HG03066 (cell line): ENCODE results near the gene COA5.
"Not testable (repeated sequence)": the region's sequence is repeated elsewhere in the genome, so short reads cannot be mapped to it uniquely, and the experiment has no call there.

Source experiments
- ATAC-seq: cut with Tn5 transposase; IDR thresholded peaks from one replicate; pipeline ENCODE4 v1.9.1; 2021; ENCODE audit warnings: low read depth; ENCODE audit not compliant: unreplicated experiment

Gene COA5

GRCh38 chr2:98607104-98607503, 1.2 kb downstream of the COA5 start:
- ATAC-seq, result no peak

DNA sequence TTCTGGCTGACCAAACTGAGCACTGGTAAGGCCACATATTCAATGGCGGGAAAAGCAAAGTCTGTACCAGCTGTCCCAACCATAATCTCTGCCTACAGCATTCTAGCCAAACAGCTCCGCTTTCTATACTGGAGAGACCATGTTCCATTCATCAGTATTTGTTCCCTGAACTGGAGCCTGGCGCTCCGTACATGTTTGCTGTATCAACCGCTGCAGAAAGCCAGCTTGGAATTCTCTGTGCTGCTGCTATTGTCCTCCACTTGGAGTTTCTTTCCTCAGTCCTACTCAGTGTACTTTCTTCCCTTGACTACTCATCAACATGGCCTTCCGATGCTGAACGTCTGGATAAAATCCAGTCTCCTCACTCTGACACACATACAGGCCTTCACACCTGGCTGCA, 1.9 kb downstream of the COA5 start:
- ATAC-seq, result no peak

DNA sequence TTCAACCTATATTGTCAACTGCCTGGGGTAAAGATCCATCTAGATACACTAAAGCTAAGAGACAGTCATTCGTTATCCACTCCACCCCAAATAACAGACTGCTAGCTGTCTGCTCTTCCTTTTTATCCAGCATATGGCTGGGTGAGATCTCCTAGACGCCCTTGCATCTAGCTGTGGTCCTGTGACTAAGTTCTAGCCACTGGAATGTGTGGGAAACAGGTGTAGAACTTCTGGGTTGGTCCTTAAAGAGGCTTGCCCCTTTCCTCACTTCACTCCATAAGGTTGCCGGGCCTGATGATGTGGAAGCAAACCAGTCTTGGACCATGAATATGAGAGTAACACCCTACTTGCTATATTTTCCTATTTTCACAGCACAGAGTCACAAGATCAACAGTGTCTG, 3.2 kb downstream of the COA5 start:
- ATAC-seq, result no peak

- no peak for ATAC-seq
Observed at GRCh38 chr2:98604547-98604946, 3.8 kb downstream of the COA5 start.

DNA sequence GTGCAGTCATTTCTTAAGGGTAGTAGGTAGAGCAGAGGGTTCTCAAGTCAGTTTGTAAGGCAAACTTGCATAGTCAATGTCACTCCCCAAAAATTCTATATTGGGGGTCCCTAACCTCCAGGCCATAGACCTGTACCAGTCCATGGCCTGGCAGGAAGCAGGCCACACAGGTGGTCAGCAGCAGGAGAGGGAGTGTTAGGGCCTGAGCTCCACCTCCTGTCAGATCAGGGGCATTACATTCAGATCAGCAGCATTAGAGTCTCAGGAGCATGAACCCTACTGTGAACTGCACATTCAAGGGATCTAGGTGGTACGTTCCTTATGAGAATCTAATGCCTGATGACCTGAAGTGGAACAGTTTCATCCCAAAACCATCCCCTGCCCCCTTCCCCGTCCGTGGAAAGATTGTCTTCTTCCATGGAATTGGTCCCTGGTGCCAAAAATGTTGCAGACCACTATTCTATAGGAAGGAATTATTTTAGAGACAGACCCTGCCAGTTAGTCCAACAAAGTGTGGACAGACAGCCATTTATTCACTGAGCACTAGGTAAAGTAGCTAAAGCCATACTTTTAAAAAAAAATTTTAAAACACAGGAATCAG, 6.7 kb downstream of the COA5 start:
- ATAC-seq, result peak; percentile 88

DNA sequence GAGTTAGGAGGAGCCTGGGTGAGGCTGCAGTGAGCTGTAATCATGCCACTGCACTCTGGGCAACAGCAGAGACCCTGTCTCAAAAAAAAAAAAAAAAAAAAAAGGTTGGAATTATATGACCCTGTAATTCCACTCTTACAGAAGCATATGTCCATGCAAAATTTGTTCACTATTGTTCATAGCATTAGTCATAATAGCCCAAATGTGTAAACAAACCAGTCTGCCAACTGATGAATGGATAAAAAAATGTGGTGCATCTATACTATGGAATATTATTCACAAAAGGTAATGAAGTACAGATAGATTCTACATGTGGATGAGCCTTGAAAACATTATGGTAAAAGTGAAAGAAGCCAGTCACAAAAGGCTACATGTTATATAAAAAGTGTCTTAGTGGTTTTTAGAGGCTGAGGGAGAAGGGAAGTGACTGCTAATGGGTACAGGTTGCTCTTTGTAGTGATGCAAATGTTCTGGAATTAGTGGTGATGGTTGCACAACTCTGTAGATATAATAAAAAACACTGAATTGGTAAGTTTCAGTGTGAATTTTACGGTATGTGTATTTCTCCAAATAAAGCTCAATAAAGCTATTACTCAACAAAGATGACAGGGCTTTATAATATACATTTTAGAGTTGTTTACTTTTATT, 9.4 kb downstream of the COA5 start:
- no peak for ATAC-seq

GRCh38 chr2:98594665-98595064, 13.6 kb downstream of the COA5 start:
- not testable (repeated sequence) for ATAC-seq

- ATAC-seq, result no peak
Observed at GRCh38 chr2:98592565-98592964, 15.7 kb downstream of the COA5 start.

DNA sequence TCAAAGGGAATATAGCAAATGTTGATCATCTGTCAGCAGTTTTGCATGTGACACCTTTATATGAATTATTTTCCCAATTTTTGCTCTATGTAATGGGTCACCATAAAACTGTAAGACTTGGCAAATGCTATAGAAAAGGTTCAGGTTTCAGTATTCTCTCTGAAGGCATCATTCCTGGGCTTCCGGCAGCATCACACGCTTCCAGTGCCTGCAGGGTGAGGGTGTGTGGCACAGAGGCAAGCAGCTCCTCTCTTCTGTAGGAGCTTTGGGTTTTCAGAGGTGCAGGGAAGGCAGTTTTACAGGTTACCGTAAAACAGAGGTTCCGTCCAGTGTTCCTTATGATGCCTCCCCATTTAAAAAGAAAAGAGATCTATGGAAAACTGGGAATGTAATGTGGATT, 18.8 kb downstream of the COA5 start:
- ATAC-seq, result no peak

GRCh38 chr2:98588880-98589431, 19.4 kb downstream of the COA5 start:
- no peak for ATAC-seq

DNA sequence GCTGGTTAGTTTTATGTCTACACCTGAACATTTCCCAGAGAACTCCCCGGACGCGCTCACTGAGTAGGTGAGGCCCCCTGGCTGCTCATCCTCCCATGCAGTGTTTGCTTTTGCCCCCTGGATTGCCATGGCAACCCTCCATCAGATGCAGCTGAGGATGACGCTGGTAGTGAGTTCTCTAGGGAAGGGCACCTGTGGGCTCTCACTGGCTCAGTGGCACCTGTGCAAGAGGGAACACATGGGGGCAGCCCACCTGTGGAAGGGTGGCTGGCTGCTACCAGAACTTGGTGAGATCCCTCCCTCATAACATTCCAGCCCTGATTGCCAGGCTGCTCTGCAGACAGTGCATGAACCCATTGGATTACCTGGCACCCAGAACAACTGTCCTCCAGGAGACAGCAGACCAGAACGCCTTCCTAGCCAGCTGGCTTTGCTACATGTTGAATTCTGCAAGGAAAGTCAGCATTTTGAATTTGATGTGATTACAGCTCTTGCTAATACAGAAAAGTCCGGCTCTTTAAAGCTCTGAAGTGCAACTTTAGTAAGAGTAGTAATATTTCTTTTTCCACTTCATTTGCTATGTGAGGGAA, 21.7 kb downstream of the COA5 start:
- no peak for ATAC-seq

GRCh38 chr2:98585386-98585785, 22.9 kb downstream of the COA5 start:
- ATAC-seq, result no peak

DNA sequence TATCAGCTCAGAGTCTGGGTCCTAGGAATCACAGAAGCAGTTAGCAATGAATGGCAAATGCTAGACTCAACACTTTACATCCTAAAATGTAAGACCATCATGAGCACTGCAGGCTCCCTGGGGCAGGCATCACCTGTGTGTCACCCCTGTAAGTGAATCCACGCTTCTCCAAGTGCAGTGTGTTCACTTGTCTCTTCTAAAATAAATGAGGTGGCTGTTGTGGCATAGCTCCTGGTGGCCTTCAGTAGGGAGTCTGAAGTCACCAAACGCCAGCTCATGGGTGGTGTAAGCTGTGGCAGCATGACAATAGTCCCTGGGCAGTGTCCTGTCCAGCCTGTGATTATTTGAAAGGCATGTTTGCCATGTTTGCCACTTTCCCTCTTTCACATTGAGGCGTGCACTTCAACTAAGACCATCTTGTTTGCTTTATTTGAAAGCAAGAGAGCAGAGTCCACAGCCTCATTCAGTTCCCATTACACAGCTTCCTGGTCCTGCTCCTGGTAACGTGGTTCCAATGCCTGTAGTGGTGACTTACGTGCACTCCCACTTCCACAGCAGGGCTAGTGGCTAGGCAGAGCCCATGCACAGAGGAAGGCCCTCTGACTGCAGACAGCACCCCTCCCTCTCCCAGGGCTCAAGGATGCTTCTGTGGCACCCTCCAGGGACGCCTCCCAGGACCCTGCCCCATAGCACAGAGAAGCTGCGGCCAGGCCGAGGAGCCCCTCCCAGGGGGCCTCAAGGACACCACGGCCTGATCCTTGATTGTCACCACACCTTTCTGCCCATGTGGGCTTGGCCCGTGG, 24.3 kb downstream of the COA5 start:
- no peak for ATAC-seq

DNA sequence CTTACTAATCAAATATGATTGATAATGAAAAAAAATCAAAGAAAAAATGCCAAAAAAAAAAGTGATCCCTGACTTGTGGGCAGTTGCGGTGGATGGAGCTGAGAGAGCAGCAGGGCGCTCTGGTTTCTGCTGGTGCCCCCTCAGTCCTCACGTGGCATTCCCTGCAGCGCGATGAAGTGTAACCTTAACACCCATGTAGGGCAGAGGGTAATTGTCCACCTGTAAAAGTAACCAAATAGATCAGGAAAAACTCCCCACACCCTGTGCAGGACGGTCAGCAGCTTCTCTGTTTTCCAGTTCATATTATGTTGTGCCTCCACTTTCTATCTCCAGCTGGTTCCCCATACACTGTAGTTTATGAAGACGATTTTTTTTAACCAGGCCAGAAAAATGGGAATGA, 25.0 kb downstream of the COA5 start:
- ATAC-seq, result no peak

DNA sequence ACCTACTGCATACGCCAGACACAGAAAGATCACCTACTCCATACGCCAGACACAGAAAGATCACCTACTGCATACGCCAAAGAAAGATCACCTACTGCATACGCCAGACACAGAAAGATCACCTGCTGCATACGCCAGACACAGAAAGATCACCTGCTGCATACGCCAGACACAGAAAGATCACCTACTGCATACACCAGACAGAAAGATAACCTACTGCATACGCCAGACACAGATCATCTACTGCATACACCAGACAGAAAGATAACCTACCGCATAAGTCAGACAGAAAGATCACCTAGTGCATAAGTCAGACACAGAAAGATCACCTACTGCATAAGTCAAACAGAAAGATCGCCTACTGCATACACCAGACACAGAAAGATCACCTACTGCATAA, 25.8 kb downstream of the COA5 start:
- no peak for ATAC-seq

DNA sequence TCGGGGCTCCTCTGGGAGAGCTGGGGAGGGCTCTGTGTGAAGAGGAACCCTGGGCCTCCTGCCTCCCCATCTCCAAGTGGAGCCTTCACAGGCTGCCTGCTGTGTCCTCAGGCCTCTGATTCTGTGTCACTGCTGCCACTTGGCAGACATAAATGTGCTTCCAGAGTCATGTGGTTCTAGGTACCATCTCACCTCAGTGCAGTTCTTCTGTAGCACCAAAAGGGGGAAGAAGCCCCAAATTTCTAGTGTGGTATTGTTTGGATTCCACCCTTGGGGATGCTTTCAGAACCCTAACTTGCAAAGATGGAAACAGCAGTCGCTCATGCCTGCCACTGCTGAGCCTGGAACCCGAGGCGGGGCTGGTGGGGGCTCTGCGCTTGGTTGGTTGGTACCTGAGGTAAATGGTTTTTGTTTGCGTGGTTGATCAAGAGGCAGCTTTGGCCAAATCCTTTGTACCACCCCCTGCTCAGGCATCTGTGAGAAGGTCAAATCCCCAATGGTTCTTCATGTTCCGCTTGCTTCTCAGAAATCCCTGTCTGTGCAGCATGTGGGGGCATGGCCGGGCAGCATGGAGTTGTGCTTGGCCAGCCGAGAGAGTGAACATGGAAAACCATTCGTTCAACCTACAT, 27.5 kb downstream of the COA5 start:
- ATAC-seq, result no peak

DNA sequence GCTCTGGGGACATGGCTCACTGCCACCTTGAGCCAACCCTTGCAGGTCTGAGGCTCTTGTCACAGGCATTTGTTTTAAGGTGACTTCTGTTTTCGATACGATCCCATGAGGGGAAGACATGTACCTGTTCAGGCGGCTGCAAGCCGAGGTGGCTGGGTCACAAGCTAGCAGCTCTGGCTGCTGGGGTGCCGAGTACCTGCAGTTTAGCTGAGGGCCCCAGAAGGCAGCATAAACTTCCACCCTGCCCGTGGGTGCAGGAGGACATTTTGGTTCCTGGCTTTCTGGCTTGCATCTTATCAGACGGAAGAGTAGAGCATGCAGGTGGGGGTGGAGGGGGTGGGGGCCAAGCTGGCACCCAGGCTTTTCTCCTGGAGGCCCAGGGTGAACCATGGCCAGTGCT, 28.4 kb downstream of the COA5 start:
- no peak for ATAC-seq

- no peak for ATAC-seq
Observed at GRCh38 chr2:98578231-98578630, 30.1 kb downstream of the COA5 start.

GRCh38 chr2:98577313-98577712, 31.0 kb downstream of the COA5 start:
- no peak for ATAC-seq

DNA sequence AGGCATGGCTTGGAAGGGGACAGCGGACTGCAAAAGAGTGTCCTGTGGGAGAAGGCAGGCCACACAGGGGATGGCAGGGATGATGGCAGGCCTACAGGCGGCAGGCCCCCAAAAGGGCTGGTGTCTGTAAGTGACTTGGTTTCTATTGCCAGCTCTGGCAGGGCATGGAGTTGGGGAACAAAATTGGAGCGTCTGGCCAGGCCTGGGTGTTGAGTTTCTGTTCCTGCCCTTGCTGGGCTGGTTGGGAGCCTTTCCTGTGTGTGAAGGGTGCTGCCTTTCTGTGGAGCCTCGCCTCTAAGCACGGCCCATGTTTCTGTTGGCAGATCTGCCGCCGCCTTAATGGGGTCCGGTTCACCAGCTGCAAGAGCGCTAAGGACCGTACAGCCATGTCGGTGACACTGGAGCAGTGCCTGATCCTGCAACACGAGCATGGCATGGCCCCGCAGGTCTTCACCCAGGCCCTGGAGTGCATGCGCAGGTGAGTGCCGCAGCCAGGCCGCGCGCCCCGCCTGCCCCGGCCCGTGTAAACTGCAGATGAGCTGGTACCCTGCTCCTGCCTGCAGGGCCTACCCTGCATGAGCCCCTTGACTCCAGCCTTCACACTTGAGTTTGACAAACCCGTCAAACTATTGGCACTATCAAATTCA, 31.5 kb downstream of the COA5 start:
- ATAC-seq, result no peak
